GM12878 (cell line): ENCODE measurements around the gene NSFL1C. TPM values are rescaled to one million over a fixed set of nuclear protein-coding genes. Genes with fewer than 3 reads are reported as not detected.

ENCODE experiments used
- ATAC-seq: fragments of 200-7000 bp; cut with Tn5 transposase; 3 replicates; pipeline ENCODE4 v1.9.1; 2020; ENCODE audit warnings: mild to moderate bottlenecking, moderate library complexity
- BruUV-seq: library from RNA; stranded (reverse); fragments of 400-500 nt; replicated peaks from 2 replicates; lab custom pipeline; 2021; lab: Mats Ljungman, UMichigan
- CTCF ChIA-PET: fragments of 300-600 bp; sonication (Branson Sonifier 250); formaldehyde crosslinking; extraction: SDS; loops from one replicate; lab custom pipeline; 2021; ENCODE audit warnings: inconsistent platforms; lab: Yijun Ruan, JAX
- POLR2A ChIA-PET: fragments of 350-600 bp; formaldehyde crosslinking; extraction: SDS; loops from one replicate; lab custom pipeline; 2021; ENCODE audit warnings: inconsistent platforms; lab: Charles Lee
- RAD21 ChIA-PET: fragments of 300-600 bp; sonication (Branson Sonifier 250); formaldehyde crosslinking; loops from one replicate; lab custom pipeline; 2023; ENCODE audit warnings: antibody characterized with exemption; ENCODE audit not compliant: unreplicated experiment; lab: Charles Lee
- SMC1A ChIA-PET: fragments of 300-600 bp; sonication (Branson Sonifier 250); formaldehyde crosslinking; loops from one replicate; lab custom pipeline; 2023; ENCODE audit not compliant: unreplicated experiment, uncharacterized antibody; lab: Charles Lee
- DNase-seq: peaks from one replicate; pipeline ENCODE4 v3.0.0-alpha.2; 2011; ENCODE audit warnings: low read depth, low spot score
- FAIRE-seq: peaks from 3 replicates; lab custom pipeline; 2011; peaks lifted over from hg19 to GRCh38; lab: Jason Lieb, UNC
- H2AFZ ChIP-seq: 2 replicates; pipeline ENCODE4 v1.6.0; 2011; ENCODE audit warnings: low read depth, low read length, control low read depth; ENCODE audit not compliant: control insufficient read depth
- H3K27ac ChIP-seq: 2 replicates; pipeline ENCODE4 v1.5.1; 2011; ENCODE audit warnings: control low read depth; ENCODE audit not compliant: control insufficient read depth, insufficient read depth
- H3K27me3 ChIP-seq, 2 experiments: replicated peaks in 1 of 2; 2 replicates each; pipeline versions ENCODE4 v1.6.0 to v1.6.1; 2011; ENCODE audit warnings: low read length in 1 of 2; ENCODE audit not compliant: control insufficient read depth in 2 of 2, insufficient read depth in 2 of 2
- H3K36me3 ChIP-seq, 2 experiments: 2 replicates each; pipeline ENCODE4 v1.5.1; 2011; ENCODE audit warnings: low read length in 1 of 2; ENCODE audit not compliant: control insufficient read depth in 2 of 2, insufficient read depth in 2 of 2
- H3K4me1 ChIP-seq: 2 replicates; pipeline ENCODE4 v1.6.1; 2011; ENCODE audit warnings: mild to moderate bottlenecking, low read length, moderate library complexity, mixed read lengths; ENCODE audit not compliant: control insufficient read depth, insufficient read depth
- H3K4me2 ChIP-seq: 2 replicates; pipeline ENCODE4 v1.6.0; 2011; ENCODE audit warnings: control low read depth; ENCODE audit not compliant: control insufficient read depth, insufficient read depth
- H3K4me3 ChIP-seq: fragments of 200-600 bp; sonication (generic); 2 replicates; pipeline ENCODE4 v1.5.1; 2016
- H3K79me2 ChIP-seq: 2 replicates; pipeline ENCODE4 v1.6.0; 2011; ENCODE audit warnings: low read length; ENCODE audit not compliant: control insufficient read depth, insufficient read depth
- H3K9ac ChIP-seq: 2 replicates; pipeline ENCODE4 v1.8.0; 2011; ENCODE audit warnings: low read length, control low read depth, mixed read lengths; ENCODE audit not compliant: control insufficient read depth, insufficient read depth
- H3K9me3 ChIP-seq: replicated peaks from 3 replicates; pipeline ENCODE4 v1.5.1; 2011; ENCODE audit warnings: mild to moderate bottlenecking, low read length; ENCODE audit not compliant: control insufficient read depth, insufficient read depth
- H4K20me1 ChIP-seq: 2 replicates; pipeline ENCODE4 v1.6.0; 2011; ENCODE audit not compliant: control insufficient read depth, insufficient read depth
- CBFB ChIP-seq: IDR thresholded peaks from 2 replicates; pipeline ENCODE4 v1.6.1; 2016; ENCODE audit warnings: antibody characterized with exemption, low read depth
- CBX3 ChIP-seq: fragments of 200-600 bp; sonication (generic); IDR thresholded peaks from 2 replicates; pipeline ENCODE4 v1.6.1; 2016; ENCODE audit warnings: low read depth, borderline replicate concordance
- GATAD2B ChIP-seq: fragments of 450-650 bp; conservative IDR thresholded peaks from 2 replicates; pipeline ENCODE4 v1.6.1; 2017; ENCODE audit warnings: low read depth, mild to moderate bottlenecking, moderate library complexity
- HDAC2 ChIP-seq: fragments of 200-600 bp; sonication (generic); IDR thresholded peaks from 2 replicates; pipeline ENCODE4 v1.6.1; 2017
- IKZF1 ChIP-seq: fragments of 450-650 bp; conservative IDR thresholded peaks from 2 replicates; pipeline ENCODE4 v1.6.1; 2017; ENCODE audit warnings: antibody characterized with exemption, mild to moderate bottlenecking
- MTA2 ChIP-seq: fragments of 450-650 bp; IDR thresholded peaks from 2 replicates; pipeline ENCODE4 v1.6.1; 2016; ENCODE audit warnings: low read depth, mild to moderate bottlenecking, moderate library complexity
- MXI1 ChIP-seq: fragments of 150-350 bp; IDR thresholded peaks from 2 replicates; pipeline ENCODE4 v1.6.1; 2011; ENCODE audit warnings: low read depth, mild to moderate bottlenecking, inconsistent platforms, low read length, improper control_type of control experiment
- RAD21 ChIP-seq: IDR thresholded peaks from 2 replicates; pipeline ENCODE4 v1.6.1; 2011; ENCODE audit warnings: mild to moderate bottlenecking, low read depth, low read length, moderate library complexity; ENCODE audit not compliant: insufficient read depth
- SMAD5 ChIP-seq: IDR thresholded peaks from 2 replicates; pipeline ENCODE4 v1.6.1; 2016; ENCODE audit warnings: antibody characterized with exemption, low read depth
- ZNF274 ChIP-seq: IDR thresholded peaks from one replicate; pipeline ENCODE4 v1.8.0; 2011; ENCODE audit not compliant: insufficient read length, insufficient read depth
- ZNF384 ChIP-seq: IDR thresholded peaks from 2 replicates; pipeline ENCODE4 v1.6.1; 2012; ENCODE audit warnings: low read depth, mild to moderate bottlenecking, low read length, improper control_type of control experiment, borderline replicate concordance
- WGBS: methylation state at CpG from one replicate; pipeline ENCODE4 v1.1.6; 2016; ENCODE audit warnings: low lambda C conversion rate; ENCODE audit not compliant: insufficient replicate concordance, insufficient coverage; ENCODE audit errors: missing lambda C conversion rate; 5-methylcytosine and 5-hydroxymethylcytosine counted together
- in situ Hi-C: fragments of 300-500 bp; cut with MboI; formaldehyde crosslinking; loops from 9 replicates; pipeline ENCODE4 v1.14.3; 2018; ENCODE audit warnings: mixed read lengths
- intact Hi-C: fragments of 100-400 bp; cut with micrococcal nuclease; formaldehyde crosslinking; loops from one replicate; pipeline ENCODE4 v1.14.2; 2022; ENCODE audit not compliant: unreplicated experiment
- polyA plus RNA-seq, 11 experiments: library from polyadenylated mRNA; depleted of rRNA in 4 of 11; unstranded in 6 of 11; stranded (reverse) in 5 of 11; fragments of >200 nt; fragmentation: Nextera tagmentation in 4 of 11; fragmentation: Illumina TruSeq in 1 of 11; extraction: Ambion mirVana in 4 of 11; extraction: Trizol in 1 of 11; gene quantifications; 1 replicate in 1 of 11; 2 replicates in 10 of 11; pipeline versions ENCODE4 v1.2.1 to v1.2.3, GENCODE V29; 2011 to 2016; ENCODE audit warnings: inconsistent platforms in 2 of 11, missing spikeins in 2 of 11, low read depth in 1 of 11
- total RNA-seq, 4 experiments: library from RNA; depleted of rRNA in 3 of 4; stranded (reverse); fragments of >200 nt in 3 of 4; fragmentation: Illumina TruSeq in 1 of 4; extraction: Trizol in 1 of 4; gene quantifications; 2 replicates each; pipeline versions ENCODE4 v1.2.1 to v1.2.3, GENCODE V29; 2013 to 2021
- TF ChIP-seq, protein P1 (sequence below): fragments of 150-350 bp; IDR thresholded peaks from 2 replicates; pipeline ENCODE4 v1.6.1; 2016; ENCODE audit warnings: low read depth, low read length
- TF ChIP-seq, protein P2 (sequence below): IDR thresholded peaks from 2 replicates; pipeline ENCODE4 v1.6.1; 2011; ENCODE audit warnings: low read depth, mild to moderate bottlenecking, low read length, moderate library complexity, borderline replicate concordance; ENCODE audit errors: extremely low read depth

Gene NSFL1C
- total and polyA plus RNA-seq, 10 of the 15 experiments (the other 5 are each of a cell fraction or from before 2014, with no cell fraction given), result 21.5 to 100 (median 38.1) TPM

DNA sequence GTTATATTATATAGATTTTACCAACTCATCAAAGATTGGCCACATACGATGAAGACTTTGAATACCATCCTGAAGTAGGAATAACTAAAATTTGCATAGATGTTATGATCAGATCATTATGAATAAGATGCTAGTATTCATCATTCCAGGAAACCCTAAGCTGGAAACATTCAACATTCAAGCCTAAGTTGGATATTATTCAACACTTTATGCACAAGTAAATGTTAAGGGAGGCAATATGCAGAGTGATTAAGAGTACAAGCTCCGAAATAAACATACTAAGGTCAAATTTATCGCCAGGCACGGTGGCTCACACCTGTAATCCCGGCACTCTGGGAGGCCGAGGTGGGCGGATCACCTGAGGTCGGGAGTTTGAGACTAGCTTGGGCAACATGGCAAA is 30.4 kb downstream of the NSFL1C start:
- in situ Hi-C loops, result loop anchor here (5.0 kb wide), 1 partner anchor 124 kb away; no protein-coding TSS in a partner anchor
- 85% methylated on average over 8 of the region's 8 CpGs for WGBS

More for the DNA sequence above, 30.4 kb downstream of the NSFL1C start:
- H3K27me3 ChIP-seq, result no peaks in the 10 kb centered on the region
- no peaks in the 10 kb centered on the region for H3K36me3 ChIP-seq
- RAD21 ChIA-PET, result interaction anchor here (0.9 to 3.6 kb wide), 12 partner anchors 12 to 129 kb away, joined by 3 to 16 read pairs (median 5); partner anchors contain the start of gene SDCBP2
- SMC1A ChIA-PET, result interaction anchor here (1.0 to 4.9 kb wide), 14 partner anchors 10 to 224 kb away, joined by 3 to 32 read pairs (median 6); partner anchors contain the start of gene SDCBP2
- peaks cover 3% of the 10 kb centered on the region; the same call in 1 of the 2 replicates for H4K20me1 ChIP-seq
- H3K4me2 ChIP-seq, result no peak overlapping the region
- BruUV-seq, result no TSS peak
- POLR2A ChIA-PET, result no interaction called here
- no peak overlapping the region for H3K9ac ChIP-seq
- peaks cover 11% of the 10 kb centered on the region for H3K4me1 ChIP-seq
- no peak overlapping the region for H3K4me3 ChIP-seq
- no peak overlapping the region for H3K27ac ChIP-seq
- H2AFZ ChIP-seq, result no peak overlapping the region
- DNase-seq, result no peak
- TF ChIP-seq CBX3 (no peak), IKZF1 (no peak), MTA2 (no peak), ZNF274 (no peak), ZNF384 (no peak), RAD21 (no peak), HDAC2 (no peak), GATAD2B (no peak), SMAD5 (no peak), MXI1 (no peak), CBFB (no peak)
- TF ChIP-seq, protein P1, sequence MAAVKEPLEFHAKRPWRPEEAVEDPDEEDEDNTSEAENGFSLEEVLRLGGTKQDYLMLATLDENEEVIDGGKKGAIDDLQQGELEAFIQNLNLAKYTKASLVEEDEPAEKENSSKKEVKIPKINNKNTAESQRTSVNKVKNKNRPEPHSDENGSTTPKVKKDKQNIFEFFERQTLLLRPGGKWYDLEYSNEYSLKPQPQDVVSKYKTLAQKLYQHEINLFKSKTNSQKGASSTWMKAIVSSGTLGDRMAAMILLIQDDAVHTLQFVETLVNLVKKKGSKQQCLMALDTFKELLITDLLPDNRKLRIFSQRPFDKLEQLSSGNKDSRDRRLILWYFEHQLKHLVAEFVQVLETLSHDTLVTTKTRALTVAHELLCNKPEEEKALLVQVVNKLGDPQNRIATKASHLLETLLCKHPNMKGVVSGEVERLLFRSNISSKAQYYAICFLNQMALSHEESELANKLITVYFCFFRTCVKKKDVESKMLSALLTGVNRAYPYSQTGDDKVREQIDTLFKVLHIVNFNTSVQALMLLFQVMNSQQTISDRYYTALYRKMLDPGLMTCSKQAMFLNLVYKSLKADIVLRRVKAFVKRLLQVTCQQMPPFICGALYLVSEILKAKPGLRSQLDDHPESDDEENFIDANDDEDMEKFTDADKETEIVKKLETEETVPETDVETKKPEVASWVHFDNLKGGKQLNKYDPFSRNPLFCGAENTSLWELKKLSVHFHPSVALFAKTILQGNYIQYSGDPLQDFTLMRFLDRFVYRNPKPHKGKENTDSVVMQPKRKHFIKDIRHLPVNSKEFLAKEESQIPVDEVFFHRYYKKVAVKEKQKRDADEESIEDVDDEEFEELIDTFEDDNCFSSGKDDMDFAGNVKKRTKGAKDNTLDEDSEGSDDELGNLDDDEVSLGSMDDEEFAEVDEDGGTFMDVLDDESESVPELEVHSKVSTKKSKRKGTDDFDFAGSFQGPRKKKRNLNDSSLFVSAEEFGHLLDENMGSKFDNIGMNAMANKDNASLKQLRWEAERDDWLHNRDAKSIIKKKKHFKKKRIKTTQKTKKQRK, result no peak
- TF ChIP-seq, protein P2, sequence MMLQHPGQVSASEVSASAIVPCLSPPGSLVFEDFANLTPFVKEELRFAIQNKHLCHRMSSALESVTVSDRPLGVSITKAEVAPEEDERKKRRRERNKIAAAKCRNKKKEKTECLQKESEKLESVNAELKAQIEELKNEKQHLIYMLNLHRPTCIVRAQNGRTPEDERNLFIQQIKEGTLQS, result no peak
- FAIRE-seq, result no peak
- no peaks in the 10 kb centered on the region; the same call in 2 of the 3 replicates for H3K9me3 ChIP-seq
- no peak for ATAC-seq
- CTCF ChIA-PET, result interaction anchor here (0.8 to 7.2 kb wide), 24 partner anchors 9 to 341 kb away, joined by 3 to 65 read pairs (median 9); partner anchors contain the start of gene NSFL1C
- intact Hi-C loops, result loop anchor here (5.0 kb wide), 1 partner anchor 44 kb away; the partner anchor contains the start of gene FKBP1A
- H3K79me2 ChIP-seq, result no peaks in the 10 kb centered on the region
